ENCODE data around the gene GJC2. TPM values are rescaled to one million over a fixed set of nuclear protein-coding genes. Genes with fewer than 3 reads are reported as not detected.

Gene GJC2
- polyA plus RNA-seq, 1 of the 3 experiments (the other 2 are of a cell fraction): 0.92 TPM

DNA sequence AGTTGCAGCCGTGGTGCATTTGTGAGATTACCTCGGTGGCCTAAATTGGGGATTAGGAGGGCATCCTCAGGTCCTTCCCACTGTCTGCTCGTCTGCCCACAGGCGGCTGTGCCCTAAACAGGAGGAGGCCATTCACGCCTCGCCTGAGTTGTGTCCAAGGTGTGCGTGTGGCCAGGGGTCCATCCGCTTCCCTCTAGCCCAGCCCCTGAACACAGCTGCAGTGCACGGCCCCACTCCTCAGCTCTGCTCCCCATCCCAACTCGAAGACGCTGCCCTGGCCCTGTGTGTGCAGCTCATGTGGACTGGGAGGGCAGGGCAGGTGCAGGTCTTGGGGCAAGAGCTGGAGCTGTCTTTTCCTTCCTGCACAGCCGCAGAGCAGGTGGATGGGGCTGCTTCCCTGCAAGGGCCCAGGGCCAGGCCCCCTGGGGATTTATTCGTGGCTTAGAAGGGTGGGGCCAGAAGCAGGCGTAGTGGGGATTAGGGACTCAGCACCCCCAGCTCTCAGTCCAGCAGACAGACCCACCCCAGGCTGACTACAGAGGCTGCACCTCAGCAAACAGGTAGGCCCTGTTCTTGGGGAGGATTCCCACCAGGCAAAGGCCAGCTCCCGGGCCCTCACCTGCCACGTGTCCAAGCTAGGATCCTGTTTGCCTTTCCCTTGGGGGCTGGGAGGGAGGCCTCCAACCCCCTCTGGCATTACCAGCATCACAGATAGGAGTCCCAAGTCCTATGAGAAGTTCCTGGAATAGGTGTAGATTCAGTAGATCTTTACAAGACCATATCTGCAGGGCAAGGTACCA lies 5.3 kb upstream of the GJC2 start:
- H3K4me2 ChIP-seq: no peak overlapping the region
- H3K79me2 ChIP-seq (ENCODE audit: insufficient read depth): peaks cover 69% of the 10 kb centered on the region
- no peaks in the 10 kb centered on the region for H3K9me2 ChIP-seq
- H2AFZ ChIP-seq (ENCODE audit: low read depth): no peak overlapping the region
- peaks cover 69% of the 10 kb centered on the region for H4K20me1 ChIP-seq (ENCODE audit: insufficient read depth)
- WGBS (ENCODE audit: low lambda C conversion rate): 95% methylated on average over 9 of the region's 16 CpGs
- TF ChIP-seq USF1 (IDR thresholded peaks at IDR 0.05; ENCODE audit: borderline replicate concordance, low read depth) (no peak), USF2 (IDR thresholded peaks at IDR 0.05; ENCODE audit: borderline replicate concordance, low read depth, low read length) (no peak), FOXJ3 (CRISPR knock-in tag; IDR thresholded peaks at IDR 0.05) (no peak), CHD2 (IDR thresholded peaks at IDR 0.05; ENCODE audit: low read length, partially characterized antibody) (no peak), ELF1 (IDR thresholded peaks at IDR 0.05) (no peak), MXI1 (IDR thresholded peaks at IDR 0.05; ENCODE audit: low read depth, low read length) (no peak), RAD21 (IDR thresholded peaks at IDR 0.05; ENCODE audit: low read length) (no peak), RCOR1 (IDR thresholded peaks at IDR 0.05; ENCODE audit: low read length) (no peak), ZBTB33 (IDR thresholded peaks at IDR 0.05; ENCODE audit: borderline replicate concordance, low read depth) (no peak), RFX5 (IDR thresholded peaks at IDR 0.05; ENCODE audit: low read length) (no peak), POLR2AphosphoS5 (IDR thresholded peaks at IDR 0.05; ENCODE audit: low read depth, low read length) (no peak), NRF1 (IDR thresholded peaks at IDR 0.05; ENCODE audit: low read depth, low read length) (no peak), MAX (IDR thresholded peaks at IDR 0.05; ENCODE audit: low read depth) (no peak), GABPA (IDR thresholded peaks at IDR 0.05; ENCODE audit: low read depth) (no peak)
- TF ChIP-seq, protein P1, sequence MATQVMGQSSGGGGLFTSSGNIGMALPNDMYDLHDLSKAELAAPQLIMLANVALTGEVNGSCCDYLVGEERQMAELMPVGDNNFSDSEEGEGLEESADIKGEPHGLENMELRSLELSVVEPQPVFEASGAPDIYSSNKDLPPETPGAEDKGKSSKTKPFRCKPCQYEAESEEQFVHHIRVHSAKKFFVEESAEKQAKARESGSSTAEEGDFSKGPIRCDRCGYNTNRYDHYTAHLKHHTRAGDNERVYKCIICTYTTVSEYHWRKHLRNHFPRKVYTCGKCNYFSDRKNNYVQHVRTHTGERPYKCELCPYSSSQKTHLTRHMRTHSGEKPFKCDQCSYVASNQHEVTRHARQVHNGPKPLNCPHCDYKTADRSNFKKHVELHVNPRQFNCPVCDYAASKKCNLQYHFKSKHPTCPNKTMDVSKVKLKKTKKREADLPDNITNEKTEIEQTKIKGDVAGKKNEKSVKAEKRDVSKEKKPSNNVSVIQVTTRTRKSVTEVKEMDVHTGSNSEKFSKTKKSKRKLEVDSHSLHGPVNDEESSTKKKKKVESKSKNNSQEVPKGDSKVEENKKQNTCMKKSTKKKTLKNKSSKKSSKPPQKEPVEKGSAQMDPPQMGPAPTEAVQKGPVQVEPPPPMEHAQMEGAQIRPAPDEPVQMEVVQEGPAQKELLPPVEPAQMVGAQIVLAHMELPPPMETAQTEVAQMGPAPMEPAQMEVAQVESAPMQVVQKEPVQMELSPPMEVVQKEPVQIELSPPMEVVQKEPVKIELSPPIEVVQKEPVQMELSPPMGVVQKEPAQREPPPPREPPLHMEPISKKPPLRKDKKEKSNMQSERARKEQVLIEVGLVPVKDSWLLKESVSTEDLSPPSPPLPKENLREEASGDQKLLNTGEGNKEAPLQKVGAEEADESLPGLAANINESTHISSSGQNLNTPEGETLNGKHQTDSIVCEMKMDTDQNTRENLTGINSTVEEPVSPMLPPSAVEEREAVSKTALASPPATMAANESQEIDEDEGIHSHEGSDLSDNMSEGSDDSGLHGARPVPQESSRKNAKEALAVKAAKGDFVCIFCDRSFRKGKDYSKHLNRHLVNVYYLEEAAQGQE (IDR thresholded peaks at IDR 0.05; ENCODE audit: low read depth, low read length): no peak
- TF ChIP-seq, protein P2, sequence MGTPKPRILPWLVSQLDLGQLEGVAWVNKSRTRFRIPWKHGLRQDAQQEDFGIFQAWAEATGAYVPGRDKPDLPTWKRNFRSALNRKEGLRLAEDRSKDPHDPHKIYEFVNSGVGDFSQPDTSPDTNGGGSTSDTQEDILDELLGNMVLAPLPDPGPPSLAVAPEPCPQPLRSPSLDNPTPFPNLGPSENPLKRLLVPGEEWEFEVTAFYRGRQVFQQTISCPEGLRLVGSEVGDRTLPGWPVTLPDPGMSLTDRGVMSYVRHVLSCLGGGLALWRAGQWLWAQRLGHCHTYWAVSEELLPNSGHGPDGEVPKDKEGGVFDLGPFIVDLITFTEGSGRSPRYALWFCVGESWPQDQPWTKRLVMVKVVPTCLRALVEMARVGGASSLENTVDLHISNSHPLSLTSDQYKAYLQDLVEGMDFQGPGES (IDR thresholded peaks at IDR 0.05; ENCODE audit: low read depth, low read length): no peak
- H3F3A ChIP-seq (replicated peaks; ENCODE audit: insufficient read depth): no peaks in the 10 kb centered on the region
- DNase-seq: peak; percentile 13
- POLR2A ChIA-PET: no interaction called here
- peaks cover 23 to 28% of the 10 kb centered on the region in 2 experiments; a peak in 2 of 4 replicates for H3K4me1 ChIP-seq (ENCODE audit: control insufficient read depth in 1 of 2, insufficient read depth in 2 of 2, low read depth in 1 of 2, low read length in 1 of 2)
- no peak overlapping the region for H3K27ac ChIP-seq (ENCODE audit: low read depth in 2 of 2, low read length in 1 of 2)
- H3K9ac ChIP-seq: no peak overlapping the region
- no peaks in the 10 kb centered on the region for H3K9me3 ChIP-seq
- CTCF ChIA-PET: interaction anchor here (1.7 to 5.4 kb wide), 2 partner anchors 14 to 21 kb away, joined by 5 to 24 read pairs; partner anchors contain the start of gene IBA57
- H3K27me3 ChIP-seq (ENCODE audit: insufficient read depth): no peaks in the 10 kb centered on the region
- peaks cover 4 to 36% of the 10 kb centered on the region in 2 experiments for H3K36me3 ChIP-seq (replicated peaks in 1 of 2; ENCODE audit: control insufficient read depth in 1 of 2, insufficient read depth in 2 of 2, low read length in 1 of 2)
- no peak overlapping the region for H3K4me3 ChIP-seq (ENCODE audit: low read depth in 2 of 2, low read length in 1 of 2)
